Nephron (organoid): ENCODE data around the gene BAIAP2L2.
A peak's percentile ranks its signal among the peaks of the same experiment; 100 is the strongest.

Experiments used
- H3K27ac Mint-ChIP-seq, 3 experiments: 2 replicates each; pipeline ENCODE4 v1.8.0; 2020; ENCODE audit warnings: mixed read lengths in 3 of 3, mild to moderate bottlenecking in 2 of 3, moderate library complexity in 1 of 3
- H3K27me3 Mint-ChIP-seq: 2 replicates; pipeline ENCODE4 v1.8.0; 2021; ENCODE audit warnings: low read depth, mild to moderate bottlenecking, moderate library complexity, mixed read lengths
- H3K36me3 Mint-ChIP-seq: 2 replicates; pipeline ENCODE4 v1.8.0; 2020; ENCODE audit warnings: low read depth, mixed read lengths
- H3K4me1 Mint-ChIP-seq: 2 replicates; pipeline ENCODE4 v1.8.0; 2020; ENCODE audit warnings: mixed read lengths
- H3K4me3 Mint-ChIP-seq, 3 experiments: 2 replicates each; pipeline ENCODE4 v1.8.0; 2020; ENCODE audit warnings: mild to moderate bottlenecking in 3 of 3, mixed read lengths in 3 of 3, moderate library complexity in 2 of 3
- H3K9me3 Mint-ChIP-seq: 2 replicates; pipeline ENCODE4 v1.8.0; 2020; ENCODE audit warnings: mixed read lengths
- CTCF ChIP-seq, 3 experiments: fragments of 200-600 bp; sonication (generic); IDR thresholded peaks; one replicate each; pipeline ENCODE4 v1.5.0; 2021; ENCODE audit warnings: antibody characterized with exemption in 3 of 3; ENCODE audit not compliant: unreplicated experiment in 3 of 3

BAIAP2L2 gene

GRCh38 chr22:38104084-38104483 lies 6.4 kb downstream of the BAIAP2L2 start:
- no peaks in the 10 kb centered on the region for H3K36me3 Mint-ChIP-seq
- H3K4me3 Mint-ChIP-seq: no peak overlapping the region
- TF ChIP-seq CTCF (IDR thresholded peaks at IDR 0.05; ENCODE audit: unreplicated experiment in 3 of 3): no peak
- H3K27me3 Mint-ChIP-seq: peaks cover 11% of the 10 kb centered on the region
- no peaks in the 10 kb centered on the region for H3K9me3 Mint-ChIP-seq
- no peak overlapping the region for H3K27ac Mint-ChIP-seq
- H3K4me1 Mint-ChIP-seq: no peaks in the 10 kb centered on the region

- Mint-ChIP-seq H3K27me3 (peaks cover 9% of the 10 kb centered on the region), H3K4me1 (peaks cover 3% of the 10 kb centered on the region)
- no peak for TF ChIP-seq CTCF (IDR thresholded peaks at IDR 0.05; ENCODE audit: unreplicated experiment in 3 of 3)
Measured at GRCh38 chr22:38103641-38104040, 6.8 kb downstream of the BAIAP2L2 start.

GRCh38 chr22:38098410-38099249 lies 11.9 kb downstream of the BAIAP2L2 start:
- Mint-ChIP-seq H3K27ac (peak overlapping the region in 2 of 3 experiments; percentile 19 to 24), H3K27me3 (peaks cover 8% of the 10 kb centered on the region), H3K4me1 (peaks cover 22% of the 10 kb centered on the region), H3K36me3 (peaks cover 3% of the 10 kb centered on the region), H3K9me3 (no peaks in the 10 kb centered on the region), H3K4me3 (peak overlapping the region in 1 of 3 experiments; percentile 61)
- no peak for TF ChIP-seq CTCF (IDR thresholded peaks at IDR 0.05; ENCODE audit: unreplicated experiment in 3 of 3)

More at GRCh38 chr22:38103641-38104040, 6.8 kb downstream of the BAIAP2L2 start:
- no peaks in the 10 kb centered on the region for H3K36me3 Mint-ChIP-seq
- no peaks in the 10 kb centered on the region for H3K9me3 Mint-ChIP-seq
- H3K27ac Mint-ChIP-seq: no peak overlapping the region
- H3K4me3 Mint-ChIP-seq: no peak overlapping the region

GRCh38 chr22:38097557-38098409 lies 12.7 kb downstream of the BAIAP2L2 start:
- Mint-ChIP-seq H3K27ac (peak overlapping the region in 1 of 3 experiments; percentile 63), H3K4me3 (peak overlapping the region in 2 of 3 experiments; percentile 72 to 79), H3K27me3 (peaks cover 14% of the 10 kb centered on the region), H3K4me1 (peaks cover 26% of the 10 kb centered on the region), H3K9me3 (no peaks in the 10 kb centered on the region), H3K36me3 (peaks cover 9% of the 10 kb centered on the region)
- peak; percentile 44 to 59 (median 46) for TF ChIP-seq CTCF (IDR thresholded peaks at IDR 0.05; ENCODE audit: unreplicated experiment in 3 of 3)

GRCh38 chr22:38097058-38097457 lies 13.4 kb downstream of the BAIAP2L2 start:
- peaks cover 17% of the 10 kb centered on the region for H3K27me3 Mint-ChIP-seq
- peaks cover 9% of the 10 kb centered on the region for H3K36me3 Mint-ChIP-seq
- peak overlapping the region in 1 of 3 experiments; percentile 63 for H3K27ac Mint-ChIP-seq
- peaks cover 26% of the 10 kb centered on the region for H3K4me1 Mint-ChIP-seq
- no peaks in the 10 kb centered on the region for H3K9me3 Mint-ChIP-seq
- peak overlapping the region in 2 of 3 experiments; percentile 72 to 79 for H3K4me3 Mint-ChIP-seq
- no peak for TF ChIP-seq CTCF (IDR thresholded peaks at IDR 0.05; ENCODE audit: unreplicated experiment in 3 of 3)
